SIG-M5 treated with dmso at 0.1 percent for 504 hours (cell line): ENCODE results near the gene NCOA7.
"Not testable (repeated sequence)": the region's sequence is repeated elsewhere in the genome, so short reads cannot be mapped to it uniquely, and the experiment has no call there.

Experiments used
- DNase-seq: peaks from one replicate; lab custom pipeline; 2025; ENCODE audit not compliant: unreplicated experiment; lab: John Stamatoyannopoulos, UW

The NCOA7 gene

DNA sequence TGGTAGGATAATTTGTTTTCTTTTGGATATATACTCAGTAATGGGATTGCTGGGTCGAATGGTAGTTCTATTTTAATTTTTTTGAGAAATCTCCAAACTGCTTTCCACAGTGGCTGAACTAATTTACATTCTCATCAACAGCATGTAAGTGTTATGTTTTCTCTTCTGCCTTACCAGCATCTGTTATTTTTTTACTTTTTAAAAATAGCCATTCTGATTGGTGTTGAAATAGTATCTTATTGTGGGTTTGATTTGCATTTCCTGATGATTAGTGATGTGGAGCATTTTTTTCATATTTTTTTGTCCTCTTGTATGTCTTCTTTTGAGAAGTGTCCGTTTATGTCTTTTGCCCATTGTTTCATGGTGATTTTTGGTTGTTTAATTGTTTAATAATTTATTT lies 177.7 kb downstream of the NCOA7 start:
- DNase-seq: no peak

DNA sequence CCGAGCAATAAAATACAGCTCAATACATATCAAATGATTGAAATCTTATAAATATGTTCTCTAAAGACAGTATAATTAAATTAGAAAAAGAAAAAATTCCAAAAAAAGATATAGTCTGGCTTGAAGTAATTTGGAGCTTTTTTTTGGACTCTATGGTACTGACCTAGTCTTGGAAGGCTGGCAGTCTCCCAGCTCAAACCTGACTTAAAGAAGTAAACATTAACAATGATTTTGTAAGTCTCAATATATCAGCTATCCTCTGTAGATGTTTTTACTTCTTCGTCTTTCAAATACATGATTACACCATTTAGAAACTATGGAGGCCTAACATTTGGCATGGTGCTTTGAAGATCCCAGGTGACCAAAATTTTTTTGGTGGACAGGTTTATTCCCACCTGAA lies 180.0 kb downstream of the NCOA7 start:
- no peak for DNase-seq

DNA sequence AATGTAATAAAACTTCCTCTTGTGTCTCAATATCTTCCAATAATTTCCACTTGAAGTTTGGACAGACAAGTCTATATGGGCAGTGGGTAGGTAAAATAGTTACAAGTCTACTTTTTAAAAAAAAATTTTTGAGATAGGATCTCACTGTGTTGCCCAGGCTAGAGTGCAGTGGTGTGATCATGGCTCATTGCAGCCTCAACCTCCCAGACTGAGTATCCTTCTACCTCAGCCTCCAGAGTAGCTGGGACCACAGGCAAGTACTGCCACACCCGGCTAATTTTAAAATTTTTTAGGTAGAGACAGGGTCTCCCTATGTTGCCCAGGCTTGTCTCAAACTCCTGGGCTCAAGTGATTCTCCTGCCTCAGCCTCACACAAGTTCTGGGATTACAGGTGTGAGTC lies 181.7 kb downstream of the NCOA7 start:
- not testable (repeated sequence) for DNase-seq

DNA sequence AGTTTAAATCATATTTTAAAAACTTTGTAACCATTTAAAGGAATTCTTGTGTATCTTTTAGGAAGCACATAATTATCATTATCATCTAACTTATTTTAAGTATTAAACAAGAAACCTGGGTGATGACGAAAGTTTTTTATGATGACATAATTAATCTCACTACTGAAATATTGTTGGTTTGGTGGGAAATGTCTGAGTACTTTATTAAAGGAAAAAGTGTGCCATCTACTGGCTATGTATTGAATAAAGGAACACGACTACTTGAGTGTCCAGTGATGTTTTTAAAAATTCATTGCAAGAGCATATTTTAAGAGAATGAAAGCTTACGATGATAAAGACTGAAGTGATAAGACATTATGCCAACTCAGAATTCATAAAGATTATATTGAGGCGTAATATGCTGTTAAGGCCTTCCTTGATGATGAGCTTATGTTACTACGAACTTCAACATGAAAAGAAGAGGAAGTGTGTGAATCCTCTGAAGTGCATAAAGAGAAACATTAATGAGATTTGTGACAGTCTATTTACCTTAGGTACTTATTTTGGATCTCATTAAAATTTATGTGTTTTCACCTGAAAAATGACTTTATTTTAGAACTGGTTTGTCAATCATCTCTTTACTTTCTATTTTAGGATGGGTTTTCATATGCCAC lies 183.6 kb downstream of the NCOA7 start:
- peak; percentile 60 for DNase-seq

- no peak for DNase-seq
These were observed 188.3 kb downstream of the NCOA7 start for GRCh38 chr6:125979101-125979500.
